Activated naive CD4-positive, alpha-beta T cell treated with anti-CD3 and anti-CD28 coated beads, Interleukin-2, amount 10 ng/mL, durations not matched to agents 7 days and 5 days (primary cell): ENCODE measurements around the gene AGAP1.
A peak's percentile ranks its signal among the peaks of the same experiment; 100 is the strongest.

Source experiments
- CTCF ChIA-PET: fragments of 350-600 bp; sonication (Branson Sonifier 250); formaldehyde crosslinking; loops from one replicate; lab custom pipeline; 2021; ENCODE audit warnings: antibody characterized with exemption; lab: Charles Lee
- DNase-seq: peaks from one replicate; pipeline ENCODE4 v3.0.0-alpha.2; 2020
- H3K27ac Mint-ChIP-seq: one replicate; pipeline ENCODE4 v1.8.0; 2021; ENCODE audit warnings: mild to moderate bottlenecking, moderate library complexity, mixed read lengths
- H3K27me3 Mint-ChIP-seq: one replicate; pipeline ENCODE4 v1.8.0; 2021; ENCODE audit warnings: mild to moderate bottlenecking, mixed read lengths
- H3K36me3 Mint-ChIP-seq: one replicate; pipeline ENCODE4 v1.8.0; 2021; ENCODE audit warnings: mixed read lengths
- H3K4me1 Mint-ChIP-seq: one replicate; pipeline ENCODE4 v1.8.0; 2021; ENCODE audit warnings: mixed read lengths
- H3K4me3 Mint-ChIP-seq: one replicate; pipeline ENCODE4 v1.8.0; 2021; ENCODE audit warnings: mild to moderate bottlenecking, moderate library complexity, mixed read lengths
- H3K9me3 Mint-ChIP-seq: one replicate; pipeline ENCODE4 v1.8.0; 2021; ENCODE audit warnings: mixed read lengths

Gene AGAP1

DNA sequence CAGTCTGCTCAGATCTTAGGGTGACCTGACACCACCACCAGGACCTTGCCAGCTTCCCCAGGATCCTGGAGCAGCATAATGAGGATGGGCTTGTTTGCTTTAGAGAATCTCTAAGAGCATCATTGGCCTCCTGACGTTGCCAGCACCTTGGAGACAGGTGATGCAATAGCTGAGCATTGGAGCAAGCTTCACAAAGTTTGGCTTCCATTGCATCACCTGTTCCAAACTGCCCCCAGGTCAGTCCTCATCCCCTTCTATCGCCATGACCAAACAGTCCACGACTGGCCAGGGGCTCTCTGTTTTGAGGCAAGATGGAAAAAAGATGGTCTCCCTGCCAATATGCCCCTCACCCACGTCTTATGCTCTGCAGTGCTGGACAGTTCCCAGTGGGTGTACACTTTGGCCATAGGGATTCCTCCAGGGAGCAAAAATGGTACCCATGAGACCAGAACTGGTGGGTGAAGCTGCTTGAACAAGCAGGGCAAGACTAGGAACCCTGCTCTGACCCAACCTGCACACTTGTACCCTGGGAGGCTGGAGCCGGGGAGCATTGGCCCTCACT is 22.6 kb upstream of the AGAP1 start:
- H3K36me3 Mint-ChIP-seq: no peaks in the 10 kb centered on the region
- no peaks in the 10 kb centered on the region for H3K27me3 Mint-ChIP-seq
- H3K4me1 Mint-ChIP-seq: no peaks in the 10 kb centered on the region
- H3K9me3 Mint-ChIP-seq: peaks cover 1% of the 10 kb centered on the region
- no peak for DNase-seq
- H3K27ac Mint-ChIP-seq: no peak overlapping the region
- CTCF ChIA-PET: no interaction called here
- no peak overlapping the region for H3K4me3 Mint-ChIP-seq

DNA sequence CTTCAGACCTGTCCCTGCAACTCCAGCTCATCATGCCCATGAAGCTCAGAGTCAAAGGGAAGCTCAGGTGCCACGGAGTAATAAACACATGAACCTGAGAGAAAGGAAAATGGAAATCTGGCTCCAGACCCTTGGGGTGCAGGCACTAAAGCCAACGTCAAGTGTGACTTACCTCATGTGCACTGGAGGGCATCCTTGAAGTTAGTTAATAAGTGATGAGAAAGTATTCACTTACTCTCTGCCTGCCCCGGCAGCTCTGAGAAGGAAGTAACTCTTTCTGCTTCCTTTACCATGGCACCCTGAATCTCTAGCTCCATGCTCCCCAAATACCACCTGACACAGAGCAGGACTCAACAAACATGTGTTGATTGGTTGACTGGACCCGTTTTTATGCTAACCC is 21.4 kb upstream of the AGAP1 start:
- DNase-seq: no peak
- no peak overlapping the region for H3K27ac Mint-ChIP-seq
- no peak overlapping the region for H3K4me3 Mint-ChIP-seq
- H3K9me3 Mint-ChIP-seq: peaks cover 1% of the 10 kb centered on the region
- no peaks in the 10 kb centered on the region for H3K4me1 Mint-ChIP-seq
- H3K36me3 Mint-ChIP-seq: no peaks in the 10 kb centered on the region
- H3K27me3 Mint-ChIP-seq: no peaks in the 10 kb centered on the region
- CTCF ChIA-PET: no interaction called here

DNA sequence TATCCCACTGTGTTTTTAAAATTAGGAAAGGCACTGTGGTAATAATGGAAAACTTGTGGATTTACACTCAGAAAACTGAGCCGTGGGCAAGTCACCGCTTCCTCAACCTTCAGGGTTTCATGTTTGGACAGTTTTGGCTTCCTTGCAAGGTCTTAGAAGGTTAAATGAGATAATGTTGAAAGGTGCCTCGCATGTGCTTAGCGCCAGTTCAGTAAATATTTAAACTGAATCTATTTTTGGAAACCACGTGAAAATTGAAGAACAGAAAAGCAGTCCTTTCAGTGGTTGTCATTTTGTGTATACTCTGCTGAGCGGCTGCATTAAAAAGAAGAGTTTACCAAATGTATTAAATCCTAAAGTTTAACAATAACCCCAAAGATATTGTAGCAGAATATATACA is 15.2 kb upstream of the AGAP1 start:
- Mint-ChIP-seq H3K4me1 (no peaks in the 10 kb centered on the region), H3K27ac (no peak overlapping the region), H3K9me3 (peaks cover 3% of the 10 kb centered on the region), H3K4me3 (no peak overlapping the region), H3K27me3 (peaks cover 5% of the 10 kb centered on the region), H3K36me3 (no peaks in the 10 kb centered on the region)
- CTCF ChIA-PET: no interaction called here
- DNase-seq: no peak

DNA sequence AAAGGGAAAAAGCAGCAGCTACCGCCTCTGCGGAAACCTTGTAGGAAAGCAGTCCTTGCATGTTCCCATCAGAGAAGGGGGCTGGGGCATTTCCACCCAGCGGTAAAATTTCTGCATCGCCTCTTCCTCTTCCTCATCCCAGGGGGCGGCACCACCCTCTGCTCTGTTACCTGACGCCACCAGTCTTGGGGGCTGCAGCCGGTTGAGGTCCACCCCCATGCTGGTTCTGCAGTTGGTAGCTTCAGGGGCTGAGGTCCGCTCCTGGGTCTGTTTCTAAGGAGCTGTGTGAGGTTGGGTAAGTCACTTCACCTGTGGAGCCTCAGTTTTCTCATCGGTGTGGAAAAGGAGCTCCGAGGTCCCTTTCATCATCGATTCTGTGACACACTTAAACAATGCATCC is 14.2 kb upstream of the AGAP1 start:
- H3K36me3 Mint-ChIP-seq: no peaks in the 10 kb centered on the region
- H3K27me3 Mint-ChIP-seq: peaks cover 5% of the 10 kb centered on the region
- H3K4me3 Mint-ChIP-seq: no peak overlapping the region
- H3K4me1 Mint-ChIP-seq: no peaks in the 10 kb centered on the region
- H3K27ac Mint-ChIP-seq: no peak overlapping the region
- CTCF ChIA-PET: no interaction called here
- peaks cover 3% of the 10 kb centered on the region for H3K9me3 Mint-ChIP-seq
- DNase-seq: no peak

DNA sequence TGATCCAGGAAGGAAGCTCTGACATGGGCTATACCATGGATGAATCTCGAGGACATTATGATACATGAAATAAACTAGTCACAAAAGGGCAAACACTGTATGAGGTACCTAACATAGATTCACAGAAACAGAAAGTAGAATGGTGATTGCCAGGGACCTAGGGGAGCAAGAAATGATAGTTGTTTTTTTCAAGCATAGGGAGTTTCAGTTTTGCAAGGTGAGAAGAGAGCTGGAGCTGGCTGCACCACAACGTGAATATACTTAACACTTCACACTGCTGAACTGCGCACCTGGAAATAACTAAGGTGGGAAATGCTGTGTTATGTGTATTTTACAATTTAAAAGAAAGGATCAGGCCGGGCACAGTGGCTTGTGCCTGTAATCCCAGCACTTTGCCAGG is 13.2 kb upstream of the AGAP1 start:
- Mint-ChIP-seq H3K27me3 (peaks cover 5% of the 10 kb centered on the region), H3K36me3 (no peaks in the 10 kb centered on the region), H3K4me3 (no peak overlapping the region), H3K27ac (no peak overlapping the region), H3K9me3 (peaks cover 3% of the 10 kb centered on the region), H3K4me1 (no peaks in the 10 kb centered on the region)
- CTCF ChIA-PET: no interaction called here
- no peak for DNase-seq

DNA sequence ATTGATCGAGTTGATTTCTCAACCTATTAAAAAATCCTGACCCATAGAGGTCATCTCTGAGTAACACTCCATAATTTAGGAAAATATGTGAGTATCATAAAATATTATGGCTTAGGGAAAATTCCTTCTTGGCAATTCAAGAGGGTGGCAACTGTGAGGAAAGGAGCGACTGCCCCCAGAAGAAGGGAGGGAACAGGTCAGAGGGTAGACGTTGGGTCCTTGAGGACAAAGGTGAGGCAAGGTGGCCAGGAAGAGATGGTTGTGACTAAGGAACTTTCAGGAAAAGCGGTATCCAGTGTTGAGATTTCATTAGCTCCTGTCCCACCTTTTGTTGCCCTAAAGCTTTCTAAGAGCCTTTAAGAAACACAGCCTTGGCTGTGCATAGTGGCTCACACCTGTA is 10.5 kb upstream of the AGAP1 start:
- peaks cover 1% of the 10 kb centered on the region for H3K9me3 Mint-ChIP-seq
- CTCF ChIA-PET: interaction anchor here (1.3 kb wide), 1 partner anchor 17 kb away, joined by 4 read pairs; no protein-coding TSS in a partner anchor
- H3K4me1 Mint-ChIP-seq: no peaks in the 10 kb centered on the region
- H3K27me3 Mint-ChIP-seq: peaks cover 5% of the 10 kb centered on the region
- no peak for DNase-seq
- no peak overlapping the region for H3K4me3 Mint-ChIP-seq
- no peaks in the 10 kb centered on the region for H3K36me3 Mint-ChIP-seq
- no peak overlapping the region for H3K27ac Mint-ChIP-seq

DNA sequence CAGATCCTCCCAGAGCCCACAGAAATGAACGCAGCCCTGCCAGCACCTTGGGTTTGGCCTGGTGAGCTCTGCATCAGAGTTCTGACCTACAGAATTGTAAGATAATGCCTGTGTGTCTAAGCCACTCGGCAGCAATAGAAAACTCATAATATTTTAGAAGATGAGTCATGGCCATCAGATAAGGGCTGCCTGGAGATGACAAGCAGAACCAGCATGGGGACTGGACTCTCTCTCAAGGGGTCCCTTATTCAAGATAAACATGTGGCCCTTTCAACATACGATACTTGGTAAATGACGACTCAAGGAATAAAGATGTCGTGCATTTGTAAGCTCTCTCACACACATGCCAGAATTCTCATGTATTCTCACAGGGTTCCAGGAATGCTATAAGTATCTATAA is 8.5 kb upstream of the AGAP1 start:
- Mint-ChIP-seq H3K4me1 (no peaks in the 10 kb centered on the region), H3K4me3 (no peak overlapping the region), H3K36me3 (no peaks in the 10 kb centered on the region), H3K9me3 (peaks cover 1% of the 10 kb centered on the region), H3K27ac (no peak overlapping the region), H3K27me3 (peaks cover 8% of the 10 kb centered on the region)
- CTCF ChIA-PET: no interaction called here
- DNase-seq: no peak

DNA sequence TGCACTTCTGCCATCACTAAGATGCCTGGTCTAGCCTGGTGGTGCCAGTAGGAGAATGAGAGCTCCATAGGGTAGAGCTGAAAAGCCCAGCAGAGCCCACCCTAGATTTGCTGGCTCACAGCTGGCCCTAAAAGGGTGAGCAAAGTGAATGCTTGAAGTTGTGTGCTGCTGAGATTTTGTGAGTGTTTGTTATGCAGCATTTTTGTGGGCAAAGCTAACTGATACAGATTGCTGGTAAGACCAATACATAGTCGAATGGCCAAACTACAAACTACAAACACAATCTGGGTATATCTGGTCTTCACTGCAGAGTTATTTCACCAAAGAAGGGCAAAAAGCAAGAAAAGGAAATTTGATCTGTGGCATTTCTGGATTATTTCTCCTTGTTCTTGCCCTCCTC is 7.1 kb upstream of the AGAP1 start:
- Mint-ChIP-seq H3K4me1 (no peaks in the 10 kb centered on the region), H3K27me3 (peaks cover 21% of the 10 kb centered on the region), H3K27ac (no peak overlapping the region), H3K9me3 (no peaks in the 10 kb centered on the region), H3K4me3 (no peak overlapping the region), H3K36me3 (no peaks in the 10 kb centered on the region)
- no peak for DNase-seq
- CTCF ChIA-PET: no interaction called here

DNA sequence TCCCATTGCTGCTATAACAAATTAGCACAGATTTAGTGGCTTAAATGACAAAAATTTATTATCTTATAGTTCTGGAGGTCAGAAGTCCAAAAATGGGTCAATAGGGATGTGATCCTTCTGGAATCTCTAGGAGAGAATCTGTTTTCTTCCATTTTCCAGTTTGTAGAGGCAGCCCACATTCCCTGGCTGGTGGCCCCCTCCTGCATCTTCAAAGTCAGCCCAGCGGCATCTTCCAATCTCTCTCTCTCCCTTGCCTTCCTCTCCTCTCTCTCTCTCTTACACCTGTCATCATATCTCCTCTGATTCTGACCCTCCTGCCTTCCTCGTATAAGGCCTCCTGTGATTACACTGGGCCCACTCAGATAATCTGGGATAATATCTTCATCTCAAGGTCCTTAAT is 3.9 kb upstream of the AGAP1 start:
- H3K27ac Mint-ChIP-seq: no peak overlapping the region
- no peak overlapping the region for H3K4me3 Mint-ChIP-seq
- CTCF ChIA-PET: no interaction called here
- H3K9me3 Mint-ChIP-seq: no peaks in the 10 kb centered on the region
- peaks cover 41% of the 10 kb centered on the region for H3K27me3 Mint-ChIP-seq
- H3K36me3 Mint-ChIP-seq: peaks cover 2% of the 10 kb centered on the region
- peaks cover 3% of the 10 kb centered on the region for H3K4me1 Mint-ChIP-seq
- no peak for DNase-seq

DNA sequence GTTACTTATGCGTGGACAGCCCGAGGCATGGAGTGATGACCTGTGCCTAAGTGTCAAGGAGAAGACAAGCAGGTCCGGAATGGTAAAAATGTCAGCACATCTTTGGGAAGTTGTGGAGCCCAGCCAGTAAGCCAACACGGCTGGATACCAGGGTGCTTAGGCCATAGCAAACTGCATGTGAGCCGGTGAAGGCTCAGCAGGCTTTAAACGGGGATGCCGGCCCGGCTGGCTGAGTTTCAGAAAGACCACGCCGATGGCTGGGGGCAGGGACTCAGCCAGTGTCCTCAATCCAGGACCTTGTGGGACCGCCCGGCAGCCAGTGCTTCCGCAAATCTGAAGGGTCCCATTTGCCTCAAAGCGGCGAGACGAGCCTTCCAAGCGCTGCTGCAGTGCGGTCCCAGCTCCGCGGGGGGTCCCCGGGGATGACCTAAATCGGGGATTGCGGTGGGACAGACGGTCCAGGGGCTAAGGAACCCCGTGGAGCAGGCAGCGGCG is 946 bp upstream of the AGAP1 start:
- Mint-ChIP-seq H3K4me3 (peak overlapping the region; percentile 74), H3K27me3 (peaks cover 69% of the 10 kb centered on the region), H3K4me1 (peaks cover 13% of the 10 kb centered on the region), H3K9me3 (no peaks in the 10 kb centered on the region), H3K27ac (no peak overlapping the region), H3K36me3 (peaks cover 2% of the 10 kb centered on the region)
- CTCF ChIA-PET: no interaction called here
- DNase-seq: no peak

DNA sequence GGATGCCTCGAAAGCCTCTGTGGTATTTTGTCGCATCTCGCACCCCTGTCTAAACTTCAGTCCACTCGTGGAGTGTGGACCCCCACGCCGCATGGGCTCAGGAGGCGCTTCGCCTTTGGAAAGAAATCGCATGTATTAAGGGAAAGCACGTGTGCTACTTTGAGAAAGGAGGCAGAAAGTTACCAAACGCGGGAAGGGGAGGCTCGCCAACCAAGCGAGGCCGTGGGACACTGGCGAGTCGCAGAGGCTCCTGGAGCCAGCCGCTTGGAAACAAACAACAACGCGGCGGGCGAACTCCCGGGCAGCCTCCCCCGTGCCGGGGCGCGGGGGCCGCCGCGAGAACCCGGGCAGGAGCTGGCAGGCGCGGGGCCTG is 455 bp upstream of the AGAP1 start:
- CTCF ChIA-PET: no interaction called here
- peaks cover 2% of the 10 kb centered on the region for H3K36me3 Mint-ChIP-seq
- H3K27me3 Mint-ChIP-seq: peaks cover 73% of the 10 kb centered on the region
- no peak for DNase-seq
- H3K4me1 Mint-ChIP-seq: peaks cover 13% of the 10 kb centered on the region
- H3K9me3 Mint-ChIP-seq: no peaks in the 10 kb centered on the region
- H3K4me3 Mint-ChIP-seq: peak overlapping the region; percentile 74
- H3K27ac Mint-ChIP-seq: no peak overlapping the region

DNA sequence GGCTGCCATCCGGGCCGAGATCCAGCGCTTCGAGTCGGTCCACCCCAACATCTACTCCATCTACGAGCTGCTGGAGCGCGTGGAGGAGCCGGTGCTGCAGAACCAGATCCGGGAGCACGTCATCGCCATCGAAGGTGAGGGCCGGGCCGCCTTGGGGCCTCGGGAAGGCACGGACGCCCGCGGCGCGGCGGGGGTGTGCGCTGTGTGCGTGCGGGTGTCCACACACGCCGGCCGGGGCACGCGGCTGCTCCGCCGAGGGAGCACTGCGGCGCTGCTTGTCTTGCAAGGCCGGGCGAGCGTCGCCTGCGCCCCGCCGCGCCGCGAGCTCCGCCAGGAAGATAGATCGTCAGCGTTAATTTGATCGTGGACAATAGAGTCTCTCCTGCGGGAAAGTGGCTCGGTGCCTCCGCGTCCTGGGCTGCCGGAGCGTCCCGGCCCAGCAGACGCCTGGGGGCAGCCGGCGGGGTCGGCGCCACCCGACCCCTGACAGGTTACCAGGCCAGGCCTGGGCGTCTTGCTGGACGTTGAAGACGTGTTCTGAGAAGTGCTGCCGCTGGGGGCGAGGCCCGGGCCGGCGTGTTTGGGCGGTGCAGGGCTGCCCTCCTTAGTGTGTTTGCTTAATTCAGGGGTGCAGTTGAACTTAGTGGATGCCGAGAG is 1.0 kb downstream of the AGAP1 start:
- peak overlapping the region; percentile 62 for H3K4me3 Mint-ChIP-seq
- H3K27ac Mint-ChIP-seq: no peak overlapping the region
- no peaks in the 10 kb centered on the region for H3K9me3 Mint-ChIP-seq
- H3K36me3 Mint-ChIP-seq: peaks cover 2% of the 10 kb centered on the region
- peaks cover 86% of the 10 kb centered on the region for H3K27me3 Mint-ChIP-seq
- no peak for DNase-seq
- peaks cover 13% of the 10 kb centered on the region for H3K4me1 Mint-ChIP-seq
- CTCF ChIA-PET: no interaction called here

DNA sequence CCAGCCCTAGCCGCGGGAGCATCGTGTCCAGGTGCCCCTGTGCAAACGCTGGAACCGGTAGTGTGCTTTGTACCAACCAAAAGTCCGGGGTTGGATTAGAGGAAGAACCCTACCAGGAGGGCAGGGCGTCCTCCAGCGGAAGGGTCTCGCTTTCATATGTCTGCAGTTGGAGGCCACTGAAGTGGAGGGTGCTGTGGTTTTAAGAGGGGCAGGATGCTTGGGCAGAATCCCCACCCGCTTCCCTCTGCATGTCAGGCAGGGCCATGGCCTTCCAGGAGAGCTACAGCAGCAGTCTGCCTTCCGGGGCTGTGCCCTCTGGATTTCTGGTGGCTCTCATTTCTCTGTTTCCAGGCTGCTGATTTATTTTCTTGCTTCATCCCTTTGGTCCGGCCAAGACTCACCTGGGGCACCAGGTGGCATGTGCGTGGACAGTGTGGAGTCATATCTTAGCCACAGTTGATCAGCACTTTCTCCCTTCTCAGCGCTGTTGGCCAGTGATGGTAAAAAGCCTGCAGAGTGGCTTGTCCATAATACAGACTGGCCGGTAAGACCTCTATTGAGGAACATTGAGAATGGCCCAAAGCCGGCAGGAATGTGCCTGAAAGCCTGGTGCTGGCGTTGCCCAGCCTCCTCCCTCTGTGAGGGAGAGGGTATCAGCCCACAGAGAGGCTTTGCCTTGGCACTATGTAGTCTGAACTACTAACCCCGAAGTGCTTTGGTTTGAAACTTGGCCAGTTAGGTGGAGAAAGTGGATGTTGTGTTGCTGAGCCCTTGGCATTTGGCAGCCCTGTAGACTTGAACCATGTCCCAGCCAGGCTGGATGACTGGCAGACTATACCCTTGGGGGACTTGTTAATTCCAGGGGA is 1.8 kb downstream of the AGAP1 start:
- Mint-ChIP-seq H3K27ac (no peak overlapping the region), H3K27me3 (peaks cover 87% of the 10 kb centered on the region), H3K4me3 (peak overlapping the region; percentile 47)

DNA sequence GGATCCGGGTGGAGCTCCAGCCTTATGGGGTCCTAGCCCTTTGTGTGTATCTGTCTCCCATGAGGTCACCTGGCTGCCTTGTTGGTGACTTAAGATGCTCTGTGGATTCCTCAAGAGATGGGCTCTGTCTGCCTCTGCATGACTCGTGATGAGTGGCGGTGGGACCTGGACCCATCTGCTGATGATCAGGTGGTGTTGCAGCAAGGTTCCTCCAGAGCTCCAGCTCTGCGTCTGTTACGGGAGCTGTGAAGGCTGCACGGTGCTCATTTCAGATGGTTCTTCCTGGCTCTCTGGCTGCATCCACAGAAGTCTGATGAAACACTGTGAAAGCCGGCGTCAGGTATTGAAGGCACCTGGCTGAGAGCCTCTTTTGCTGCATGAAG is 2.4 kb downstream of the AGAP1 start:
- peaks cover 87% of the 10 kb centered on the region for H3K27me3 Mint-ChIP-seq
- no peak overlapping the region for H3K4me3 Mint-ChIP-seq
- no peak overlapping the region for H3K27ac Mint-ChIP-seq
- peaks cover 18% of the 10 kb centered on the region for H3K4me1 Mint-ChIP-seq
- H3K9me3 Mint-ChIP-seq: no peaks in the 10 kb centered on the region
- DNase-seq: no peak
- H3K36me3 Mint-ChIP-seq: peaks cover 2% of the 10 kb centered on the region
- CTCF ChIA-PET: no interaction called here

More for the DNA sequence above, 1.8 kb downstream of the AGAP1 start:
- Mint-ChIP-seq H3K9me3 (no peaks in the 10 kb centered on the region), H3K36me3 (peaks cover 2% of the 10 kb centered on the region), H3K4me1 (peaks cover 14% of the 10 kb centered on the region)
- no peak for DNase-seq
- CTCF ChIA-PET: no interaction called here

DNA sequence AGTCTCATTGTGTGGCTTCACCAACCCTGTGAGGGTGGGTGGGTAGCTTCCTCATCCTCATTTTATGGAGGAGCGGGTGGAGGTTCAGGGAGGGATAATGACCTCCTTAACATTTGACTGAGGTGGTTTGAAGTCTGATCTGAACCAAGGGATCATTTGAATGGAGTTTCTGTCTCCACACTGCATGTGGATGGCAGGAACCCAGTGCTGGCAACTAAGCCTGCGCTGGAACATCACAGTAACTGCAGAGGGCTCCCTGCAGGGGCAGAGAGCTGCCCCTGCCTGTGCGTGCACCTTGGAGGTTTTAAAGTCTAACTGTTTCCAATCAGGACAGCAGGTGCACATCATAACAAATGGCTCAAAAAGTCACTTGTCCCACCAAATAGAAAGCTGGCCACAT is 3.3 kb downstream of the AGAP1 start:
- H3K27me3 Mint-ChIP-seq: peaks cover 85% of the 10 kb centered on the region
- no peak overlapping the region for H3K4me3 Mint-ChIP-seq
- H3K4me1 Mint-ChIP-seq: peaks cover 26% of the 10 kb centered on the region
- H3K9me3 Mint-ChIP-seq: no peaks in the 10 kb centered on the region
- no peak overlapping the region for H3K27ac Mint-ChIP-seq
- CTCF ChIA-PET: no interaction called here
- DNase-seq: no peak
- peaks cover 2% of the 10 kb centered on the region for H3K36me3 Mint-ChIP-seq
